ENCODE results near the gene PAK3. TPM values are rescaled to one million over a fixed set of nuclear protein-coding genes. Genes with fewer than 3 reads are reported as not detected.

The PAK3 gene
- total RNA-seq, 1 experiment from 2014 or later, result not detected

- Histone ChIP-seq H3K9ac (ENCODE audit: low read length) (no peak overlapping the region), H3K27ac (ENCODE audit: low read depth, low read length) (no peak overlapping the region), H2AFZ (ENCODE audit: low read depth, low read length, poor library complexity, severe bottlenecking) (no peak overlapping the region), H3K9me3 (ENCODE audit: control insufficient read depth in 1 of 2, insufficient read depth in 1 of 2, low read depth in 1 of 2, low read length in 2 of 2) (no peaks in the 10 kb centered on the region), H4K20me1 (ENCODE audit: insufficient read depth) (no peaks in the 10 kb centered on the region), H3K36me3 (ENCODE audit: control insufficient read depth in 1 of 2, insufficient read depth in 2 of 2, low read length in 2 of 2) (no peaks in the 10 kb centered on the region), H3K9me2 (ENCODE audit: insufficient read depth) (no peaks in the 10 kb centered on the region), H3K4me1 (ENCODE audit: control insufficient read depth in 1 of 2, insufficient read depth in 2 of 2, low read length in 2 of 2) (0 out of 4 replicates have a peak, but pooled peaks cover 0 to under 1% of the 10 kb centered on the region in 2 experiments), H3K27me3 (ENCODE audit: insufficient read depth, low read length) (0 out of 2 replicates have a peak, but pooled peaks cover 9% of the 10 kb centered on the region), H3K4me2 (ENCODE audit: low read length) (no peak overlapping the region), H3K4me3 (replicated peaks in 1 of 2; ENCODE audit: low read depth in 1 of 2, low read length in 2 of 2) (no peak overlapping the region), H3K79me2 (ENCODE audit: insufficient read depth, low read length) (no peaks in the 10 kb centered on the region)
- POLR2A ChIA-PET, result no interaction called here
- TF ChIP-seq EGR1 (IDR thresholded peaks at IDR 0.05; ENCODE audit: low read depth) (no peak), MAX (IDR thresholded peaks at IDR 0.05) (no peak), SIN3A (IDR thresholded peaks at IDR 0.05; ENCODE audit: low read depth) (no peak), CBX3 (IDR thresholded peaks at IDR 0.05; ENCODE audit: low read depth) (no peak), POLR2A (IDR thresholded peaks at IDR 0.05; ENCODE audit: borderline replicate concordance, extremely low read depth, insufficient read depth, insufficient read length) (no peak), YY1 (IDR thresholded peaks at IDR 0.05; ENCODE audit: extremely low read depth, insufficient replicate concordance, low read depth, low read length) (no peak), ZFX (IDR thresholded peaks at IDR 0.05) (no peak), FOSL1 (IDR thresholded peaks at IDR 0.05; ENCODE audit: low read depth) (no peak)
- TF ChIP-seq, protein P1, sequence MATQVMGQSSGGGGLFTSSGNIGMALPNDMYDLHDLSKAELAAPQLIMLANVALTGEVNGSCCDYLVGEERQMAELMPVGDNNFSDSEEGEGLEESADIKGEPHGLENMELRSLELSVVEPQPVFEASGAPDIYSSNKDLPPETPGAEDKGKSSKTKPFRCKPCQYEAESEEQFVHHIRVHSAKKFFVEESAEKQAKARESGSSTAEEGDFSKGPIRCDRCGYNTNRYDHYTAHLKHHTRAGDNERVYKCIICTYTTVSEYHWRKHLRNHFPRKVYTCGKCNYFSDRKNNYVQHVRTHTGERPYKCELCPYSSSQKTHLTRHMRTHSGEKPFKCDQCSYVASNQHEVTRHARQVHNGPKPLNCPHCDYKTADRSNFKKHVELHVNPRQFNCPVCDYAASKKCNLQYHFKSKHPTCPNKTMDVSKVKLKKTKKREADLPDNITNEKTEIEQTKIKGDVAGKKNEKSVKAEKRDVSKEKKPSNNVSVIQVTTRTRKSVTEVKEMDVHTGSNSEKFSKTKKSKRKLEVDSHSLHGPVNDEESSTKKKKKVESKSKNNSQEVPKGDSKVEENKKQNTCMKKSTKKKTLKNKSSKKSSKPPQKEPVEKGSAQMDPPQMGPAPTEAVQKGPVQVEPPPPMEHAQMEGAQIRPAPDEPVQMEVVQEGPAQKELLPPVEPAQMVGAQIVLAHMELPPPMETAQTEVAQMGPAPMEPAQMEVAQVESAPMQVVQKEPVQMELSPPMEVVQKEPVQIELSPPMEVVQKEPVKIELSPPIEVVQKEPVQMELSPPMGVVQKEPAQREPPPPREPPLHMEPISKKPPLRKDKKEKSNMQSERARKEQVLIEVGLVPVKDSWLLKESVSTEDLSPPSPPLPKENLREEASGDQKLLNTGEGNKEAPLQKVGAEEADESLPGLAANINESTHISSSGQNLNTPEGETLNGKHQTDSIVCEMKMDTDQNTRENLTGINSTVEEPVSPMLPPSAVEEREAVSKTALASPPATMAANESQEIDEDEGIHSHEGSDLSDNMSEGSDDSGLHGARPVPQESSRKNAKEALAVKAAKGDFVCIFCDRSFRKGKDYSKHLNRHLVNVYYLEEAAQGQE (IDR thresholded peaks at IDR 0.05; ENCODE audit: low read depth), result no peak
- TF ChIP-seq, protein P2, sequence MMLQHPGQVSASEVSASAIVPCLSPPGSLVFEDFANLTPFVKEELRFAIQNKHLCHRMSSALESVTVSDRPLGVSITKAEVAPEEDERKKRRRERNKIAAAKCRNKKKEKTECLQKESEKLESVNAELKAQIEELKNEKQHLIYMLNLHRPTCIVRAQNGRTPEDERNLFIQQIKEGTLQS (IDR thresholded peaks at IDR 0.05), result no peak
- TF ChIP-seq, protein P3, sequence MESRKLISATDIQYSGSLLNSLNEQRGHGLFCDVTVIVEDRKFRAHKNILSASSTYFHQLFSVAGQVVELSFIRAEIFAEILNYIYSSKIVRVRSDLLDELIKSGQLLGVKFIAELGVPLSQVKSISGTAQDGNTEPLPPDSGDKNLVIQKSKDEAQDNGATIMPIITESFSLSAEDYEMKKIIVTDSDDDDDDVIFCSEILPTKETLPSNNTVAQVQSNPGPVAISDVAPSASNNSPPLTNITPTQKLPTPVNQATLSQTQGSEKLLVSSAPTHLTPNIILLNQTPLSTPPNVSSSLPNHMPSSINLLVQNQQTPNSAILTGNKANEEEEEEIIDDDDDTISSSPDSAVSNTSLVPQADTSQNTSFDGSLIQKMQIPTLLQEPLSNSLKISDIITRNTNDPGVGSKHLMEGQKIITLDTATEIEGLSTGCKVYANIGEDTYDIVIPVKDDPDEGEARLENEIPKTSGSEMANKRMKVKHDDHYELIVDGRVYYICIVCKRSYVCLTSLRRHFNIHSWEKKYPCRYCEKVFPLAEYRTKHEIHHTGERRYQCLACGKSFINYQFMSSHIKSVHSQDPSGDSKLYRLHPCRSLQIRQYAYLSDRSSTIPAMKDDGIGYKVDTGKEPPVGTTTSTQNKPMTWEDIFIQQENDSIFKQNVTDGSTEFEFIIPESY (IDR thresholded peaks at IDR 0.05; ENCODE audit: extremely low read depth, insufficient replicate concordance, low read length), result no peak
- TF ChIP-seq, protein P4, sequence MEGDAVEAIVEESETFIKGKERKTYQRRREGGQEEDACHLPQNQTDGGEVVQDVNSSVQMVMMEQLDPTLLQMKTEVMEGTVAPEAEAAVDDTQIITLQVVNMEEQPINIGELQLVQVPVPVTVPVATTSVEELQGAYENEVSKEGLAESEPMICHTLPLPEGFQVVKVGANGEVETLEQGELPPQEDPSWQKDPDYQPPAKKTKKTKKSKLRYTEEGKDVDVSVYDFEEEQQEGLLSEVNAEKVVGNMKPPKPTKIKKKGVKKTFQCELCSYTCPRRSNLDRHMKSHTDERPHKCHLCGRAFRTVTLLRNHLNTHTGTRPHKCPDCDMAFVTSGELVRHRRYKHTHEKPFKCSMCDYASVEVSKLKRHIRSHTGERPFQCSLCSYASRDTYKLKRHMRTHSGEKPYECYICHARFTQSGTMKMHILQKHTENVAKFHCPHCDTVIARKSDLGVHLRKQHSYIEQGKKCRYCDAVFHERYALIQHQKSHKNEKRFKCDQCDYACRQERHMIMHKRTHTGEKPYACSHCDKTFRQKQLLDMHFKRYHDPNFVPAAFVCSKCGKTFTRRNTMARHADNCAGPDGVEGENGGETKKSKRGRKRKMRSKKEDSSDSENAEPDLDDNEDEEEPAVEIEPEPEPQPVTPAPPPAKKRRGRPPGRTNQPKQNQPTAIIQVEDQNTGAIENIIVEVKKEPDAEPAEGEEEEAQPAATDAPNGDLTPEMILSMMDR (IDR thresholded peaks at IDR 0.05 in 2 of 3, conservative IDR thresholded peaks at IDR 0.05 in 1 of 3; ENCODE audit: borderline replicate concordance in 1 of 3, insufficient read depth in 1 of 3, low read depth in 2 of 3, low read length in 2 of 3), result no peak
- DNase-seq (ENCODE audit: low read depth, low spot score) (no peak), ATAC-seq (no peak)
- RAD21 ChIA-PET (ENCODE audit: low non-redundant PET in 1 of 2, low total read pairs in 2 of 2, uncharacterized antibody in 2 of 2, unreplicated experiment in 2 of 2), result no interaction called here
- intact Hi-C loops (cut with micrococcal nuclease), result no loop called here
- CTCF ChIA-PET, result no interaction called here
- no TSS peak for BruUV-seq (replicated peaks)
Measured at GRCh38 chrX:111260451-111260850, 164.5 kb downstream of the PAK3 start.
